Hepatocyte (in vitro differentiated cells): ENCODE measurements around the gene PRKCI.

Experiments
- EZH2 ChIP-seq: fragments of 200-600 bp; sonication (generic); IDR thresholded peaks from 2 replicates; pipeline ENCODE4 v1.6.1; 2016; ENCODE audit warnings: antibody characterized with exemption, mild to moderate bottlenecking, borderline replicate concordance
- EZH2phosphoT487 ChIP-seq: fragments of 200-600 bp; sonication (generic); IDR thresholded peaks from one replicate; pipeline ENCODE4 v1.6.1; 2018; ENCODE audit warnings: antibody characterized with exemption, mild to moderate bottlenecking, low read depth, moderate library complexity; ENCODE audit not compliant: unreplicated experiment, severe bottlenecking
- TF ChIP-seq, protein P1 (sequence below): fragments of 200-600 bp; sonication (generic); IDR thresholded peaks from 2 replicates; pipeline ENCODE4 v1.5.1; 2016; ENCODE audit warnings: antibody characterized with exemption, mild to moderate bottlenecking; ENCODE audit not compliant: poor library complexity

GRCh38 chr3:170244576-170244975, 22.4 kb downstream of the PRKCI start:
- TF ChIP-seq, protein P1, sequence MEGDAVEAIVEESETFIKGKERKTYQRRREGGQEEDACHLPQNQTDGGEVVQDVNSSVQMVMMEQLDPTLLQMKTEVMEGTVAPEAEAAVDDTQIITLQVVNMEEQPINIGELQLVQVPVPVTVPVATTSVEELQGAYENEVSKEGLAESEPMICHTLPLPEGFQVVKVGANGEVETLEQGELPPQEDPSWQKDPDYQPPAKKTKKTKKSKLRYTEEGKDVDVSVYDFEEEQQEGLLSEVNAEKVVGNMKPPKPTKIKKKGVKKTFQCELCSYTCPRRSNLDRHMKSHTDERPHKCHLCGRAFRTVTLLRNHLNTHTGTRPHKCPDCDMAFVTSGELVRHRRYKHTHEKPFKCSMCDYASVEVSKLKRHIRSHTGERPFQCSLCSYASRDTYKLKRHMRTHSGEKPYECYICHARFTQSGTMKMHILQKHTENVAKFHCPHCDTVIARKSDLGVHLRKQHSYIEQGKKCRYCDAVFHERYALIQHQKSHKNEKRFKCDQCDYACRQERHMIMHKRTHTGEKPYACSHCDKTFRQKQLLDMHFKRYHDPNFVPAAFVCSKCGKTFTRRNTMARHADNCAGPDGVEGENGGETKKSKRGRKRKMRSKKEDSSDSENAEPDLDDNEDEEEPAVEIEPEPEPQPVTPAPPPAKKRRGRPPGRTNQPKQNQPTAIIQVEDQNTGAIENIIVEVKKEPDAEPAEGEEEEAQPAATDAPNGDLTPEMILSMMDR = no peak
- TF ChIP-seq EZH2 (no peak), EZH2phosphoT487 (no peak)
